SK-N-SH (cell line): ENCODE data around the gene HK3. TPM values are rescaled to one million over a fixed set of nuclear protein-coding genes. Genes with fewer than 3 reads are reported as not detected.

Experiments used
- CTCF ChIA-PET: fragments of 300-600, 350-600 bp; formaldehyde crosslinking; extraction: SDS; loops from one replicate; lab custom pipeline; 2021; lab: Yijun Ruan, JAX
- POLR2A ChIA-PET: fragments of 350-600 bp; sonication (Branson Sonifier 250); formaldehyde crosslinking; extraction: SDS; loops from one replicate; lab custom pipeline; 2020; ENCODE audit warnings: antibody characterized with exemption, inconsistent platforms; lab: Yijun Ruan, JAX
- DNase-seq: peaks from one replicate; pipeline ENCODE4 v3.0.0; 2012
- H2AFZ ChIP-seq: fragments of 200-600 bp; sonication (generic); 2 replicates; pipeline ENCODE4 v1.8.1; 2016; ENCODE audit warnings: antibody characterized with exemption, mild to moderate bottlenecking, low read depth
- H3F3A ChIP-seq: fragments of 200-600 bp; sonication (generic); replicated peaks from 2 replicates; pipeline ENCODE3; 2016; ENCODE audit warnings: antibody characterized with exemption, mild to moderate bottlenecking; ENCODE audit not compliant: insufficient read depth
- H3K27ac ChIP-seq, 2 experiments: fragments of 200-500 bp in 1 of 2; fragments of 200-600 bp in 1 of 2; sonication (Bioruptor generic) in 1 of 2; sonication (generic), shearing (Covaris generic) in 1 of 2; 2 replicates each; pipeline versions ENCODE4 v1.5.1 to v1.6.1; 2014 to 2016; ENCODE audit warnings: low read depth in 2 of 2, inconsistent platforms in 1 of 2, low read length in 1 of 2, mild to moderate bottlenecking in 1 of 2, mixed read lengths in 1 of 2
- H3K27me3 ChIP-seq: fragments of 200-600 bp; sonication (generic), shearing (Covaris generic); 2 replicates; pipeline ENCODE4 v1.6.1; 2016; ENCODE audit warnings: mixed run types; ENCODE audit not compliant: insufficient read depth
- H3K36me3 ChIP-seq, 2 experiments: fragments of 200-500 bp in 1 of 2; fragments of 200-600 bp in 1 of 2; sonication (Bioruptor generic) in 1 of 2; sonication (generic) in 1 of 2; replicated peaks in 1 of 2; 2 replicates each; pipeline versions ENCODE3 to v1.5.1; 2014 to 2016; ENCODE audit warnings: low read length in 1 of 2, mild to moderate bottlenecking in 1 of 2; ENCODE audit not compliant: insufficient read depth in 2 of 2, control insufficient read depth in 1 of 2
- H3K4me1 ChIP-seq, 2 experiments: fragments of 200-500 bp in 1 of 2; fragments of 200-600 bp in 1 of 2; sonication (Bioruptor generic) in 1 of 2; sonication (generic), shearing (Covaris generic) in 1 of 2; 2 replicates each; pipeline versions ENCODE4 v1.5.1 to v1.6.1; 2014 to 2016; ENCODE audit warnings: low read depth in 1 of 2, low read length in 1 of 2, mixed run types in 1 of 2; ENCODE audit not compliant: insufficient read depth in 2 of 2, control insufficient read depth in 1 of 2
- H3K4me2 ChIP-seq: fragments of 200-600 bp; sonication (generic), shearing (Covaris generic); 2 replicates; pipeline ENCODE4 v1.6.1; 2017; ENCODE audit warnings: mixed run types
- H3K4me3 ChIP-seq, 2 experiments: fragments of 200-500 bp in 1 of 2; fragments of 200-600 bp in 1 of 2; sonication (Bioruptor generic) in 1 of 2; sonication (generic), shearing (Covaris generic) in 1 of 2; 2 replicates each; pipeline versions ENCODE4 v1.5.1 to v1.8.1; 2014 to 2016; ENCODE audit warnings: low read depth in 2 of 2, inconsistent platforms in 1 of 2, low read length in 1 of 2, mild to moderate bottlenecking in 1 of 2, mixed read lengths in 1 of 2, moderate library complexity in 1 of 2
- H3K79me2 ChIP-seq: fragments of 200-600 bp; sonication (generic); 2 replicates; pipeline ENCODE4 v1.8.1; 2017; ENCODE audit warnings: mild to moderate bottlenecking; ENCODE audit not compliant: insufficient read depth
- H3K9ac ChIP-seq: fragments of 200-600 bp; sonication (generic); 2 replicates; pipeline ENCODE4 v1.6.1; 2017; ENCODE audit warnings: mixed run types
- H3K9me2 ChIP-seq: fragments of 200-600 bp; sonication (generic); 2 replicates; pipeline ENCODE4 v1.6.1; 2017; ENCODE audit warnings: mixed run types
- H3K9me3 ChIP-seq: fragments of 200-600 bp; sonication (generic); 2 replicates; pipeline ENCODE4 v1.6.1; 2017; ENCODE audit warnings: mixed run types, mild to moderate bottlenecking, moderate library complexity
- H4K20me1 ChIP-seq: fragments of 200-600 bp; sonication (generic); 2 replicates; pipeline ENCODE4 v1.6.1; 2017; ENCODE audit warnings: mild to moderate bottlenecking, mixed run types; ENCODE audit not compliant: insufficient read depth
- CTCF ChIP-seq: fragments of 200-600 bp; sonication (generic); IDR thresholded peaks from 2 replicates; pipeline ENCODE4 v1.6.1; 2017; ENCODE audit warnings: antibody characterized with exemption, mild to moderate bottlenecking, moderate library complexity
- EP300 ChIP-seq, 2 experiments: IDR thresholded peaks; 2 replicates each; pipeline versions ENCODE4 v1.4.0 to v1.6.1; 2012; ENCODE audit warnings: borderline replicate concordance in 1 of 2, low read depth in 1 of 2, low read length in 1 of 2
- FOSL2 ChIP-seq: IDR thresholded peaks from 2 replicates; pipeline ENCODE4 v1.4.0; 2012; ENCODE audit warnings: low read depth, mild to moderate bottlenecking, moderate library complexity, borderline replicate concordance
- FOXM1 ChIP-seq: IDR thresholded peaks from 2 replicates; pipeline ENCODE4 v1.4.0; 2012; ENCODE audit warnings: low read depth, mild to moderate bottlenecking
- GABPA ChIP-seq: IDR thresholded peaks from 2 replicates; pipeline ENCODE4 v1.4.0; 2012; ENCODE audit warnings: low read depth, mild to moderate bottlenecking
- GATA2 ChIP-seq: sonication (generic); formaldehyde crosslinking; IDR thresholded peaks from 2 replicates; pipeline ENCODE4 v1.5.0; 2020; ENCODE audit warnings: mild to moderate bottlenecking, missing genetic modification reagents
- MXI1 ChIP-seq: IDR thresholded peaks from 2 replicates; pipeline ENCODE4 v1.6.1; 2012; ENCODE audit warnings: mild to moderate bottlenecking, low read depth, low read length, improper control_type of control experiment
- NFIC ChIP-seq: IDR thresholded peaks from 2 replicates; pipeline ENCODE4 v1.4.0; 2012; ENCODE audit warnings: borderline replicate concordance
- NRF1 ChIP-seq: IDR thresholded peaks from 2 replicates; pipeline ENCODE4 v1.6.1; 2012; ENCODE audit warnings: low read depth, mild to moderate bottlenecking, low read length
- PBX3 ChIP-seq: IDR thresholded peaks from 2 replicates; pipeline ENCODE4; 2012
- RAD21 ChIP-seq: IDR thresholded peaks from 2 replicates; pipeline ENCODE4 v1.6.1; 2012; ENCODE audit warnings: mild to moderate bottlenecking, low read length
- RFX5 ChIP-seq: IDR thresholded peaks from 2 replicates; pipeline ENCODE4 v1.6.1; 2012; ENCODE audit warnings: mild to moderate bottlenecking, improper control_type of control experiment, low read length
- SMC3 ChIP-seq: IDR thresholded peaks from 2 replicates; pipeline ENCODE4 v1.6.1; 2012; ENCODE audit warnings: low read depth, low read length, improper control_type of control experiment
- USF1 ChIP-seq: IDR thresholded peaks from 2 replicates; pipeline ENCODE4 v1.4.0; 2012; ENCODE audit warnings: low read depth, borderline replicate concordance
- YY1 ChIP-seq: IDR thresholded peaks from 2 replicates; pipeline ENCODE4 v1.4.0; 2012; ENCODE audit warnings: low read depth, mild to moderate bottlenecking
- WGBS: methylation state at CpG from one replicate; pipeline ENCODE4 v1.1.6; 2017; ENCODE audit warnings: low lambda C conversion rate; 5-methylcytosine and 5-hydroxymethylcytosine counted together
- polyA plus RNA-seq, 3 experiments: library from polyadenylated mRNA; depleted of rRNA; stranded (reverse); fragments of >200 nt; gene quantifications; 2 replicates each; pipeline ENCODE4 v1.2.3, GENCODE V29; 2012
- TF ChIP-seq, protein P1 (sequence below): IDR thresholded peaks from 2 replicates; pipeline ENCODE4 v1.4.0; 2012; ENCODE audit warnings: low read depth, borderline replicate concordance
- TF ChIP-seq, protein P2 (sequence below): IDR thresholded peaks from 2 replicates; pipeline ENCODE4 v1.6.1; 2012; ENCODE audit warnings: mild to moderate bottlenecking, low read depth, low read length, moderate library complexity
- TF ChIP-seq, protein P3 (sequence below): fragments of 150-350 bp; IDR thresholded peaks from 2 replicates; pipeline ENCODE4 v1.6.1; 2016; ENCODE audit warnings: mild to moderate bottlenecking, low read depth, low read length

The HK3 gene
- polyA plus RNA-seq, 1 of the 3 experiments (the other 2 are of a cell fraction), result 0.02 TPM

GRCh38 chr5:176941951-176942350 is 42.8 kb upstream of the HK3 start:
- peaks cover 4% of the 10 kb centered on the region for H3F3A ChIP-seq
- H3K4me1 ChIP-seq, result no peaks in the 10 kb centered on the region
- H3K9me2 ChIP-seq, result no peaks in the 10 kb centered on the region
- no peak overlapping the region for H3K4me3 ChIP-seq
- H3K4me2 ChIP-seq, result no peak overlapping the region
- no peak overlapping the region for H2AFZ ChIP-seq
- H4K20me1 ChIP-seq, result no peaks in the 10 kb centered on the region
- DNase-seq, result no peak
- no peaks in the 10 kb centered on the region for H3K27me3 ChIP-seq
- TF ChIP-seq YY1 (no peak), GABPA (no peak), USF1 (no peak), CTCF (no peak), MXI1 (no peak), GATA2 (CRISPR knock-in tag) (no peak), NRF1 (no peak), RAD21 (no peak), NFIC (no peak), PBX3 (no peak), FOSL2 (no peak), SMC3 (no peak), RFX5 (no peak), FOXM1 (no peak), EP300 (IDR thresholded peaks at IDR 0.05; ENCODE audit: borderline replicate concordance in 1 of 2, low read depth in 1 of 2, low read length in 1 of 2) (no peak)
- TF ChIP-seq, protein P1, sequence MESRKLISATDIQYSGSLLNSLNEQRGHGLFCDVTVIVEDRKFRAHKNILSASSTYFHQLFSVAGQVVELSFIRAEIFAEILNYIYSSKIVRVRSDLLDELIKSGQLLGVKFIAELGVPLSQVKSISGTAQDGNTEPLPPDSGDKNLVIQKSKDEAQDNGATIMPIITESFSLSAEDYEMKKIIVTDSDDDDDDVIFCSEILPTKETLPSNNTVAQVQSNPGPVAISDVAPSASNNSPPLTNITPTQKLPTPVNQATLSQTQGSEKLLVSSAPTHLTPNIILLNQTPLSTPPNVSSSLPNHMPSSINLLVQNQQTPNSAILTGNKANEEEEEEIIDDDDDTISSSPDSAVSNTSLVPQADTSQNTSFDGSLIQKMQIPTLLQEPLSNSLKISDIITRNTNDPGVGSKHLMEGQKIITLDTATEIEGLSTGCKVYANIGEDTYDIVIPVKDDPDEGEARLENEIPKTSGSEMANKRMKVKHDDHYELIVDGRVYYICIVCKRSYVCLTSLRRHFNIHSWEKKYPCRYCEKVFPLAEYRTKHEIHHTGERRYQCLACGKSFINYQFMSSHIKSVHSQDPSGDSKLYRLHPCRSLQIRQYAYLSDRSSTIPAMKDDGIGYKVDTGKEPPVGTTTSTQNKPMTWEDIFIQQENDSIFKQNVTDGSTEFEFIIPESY, result no peak
- TF ChIP-seq, protein P2, sequence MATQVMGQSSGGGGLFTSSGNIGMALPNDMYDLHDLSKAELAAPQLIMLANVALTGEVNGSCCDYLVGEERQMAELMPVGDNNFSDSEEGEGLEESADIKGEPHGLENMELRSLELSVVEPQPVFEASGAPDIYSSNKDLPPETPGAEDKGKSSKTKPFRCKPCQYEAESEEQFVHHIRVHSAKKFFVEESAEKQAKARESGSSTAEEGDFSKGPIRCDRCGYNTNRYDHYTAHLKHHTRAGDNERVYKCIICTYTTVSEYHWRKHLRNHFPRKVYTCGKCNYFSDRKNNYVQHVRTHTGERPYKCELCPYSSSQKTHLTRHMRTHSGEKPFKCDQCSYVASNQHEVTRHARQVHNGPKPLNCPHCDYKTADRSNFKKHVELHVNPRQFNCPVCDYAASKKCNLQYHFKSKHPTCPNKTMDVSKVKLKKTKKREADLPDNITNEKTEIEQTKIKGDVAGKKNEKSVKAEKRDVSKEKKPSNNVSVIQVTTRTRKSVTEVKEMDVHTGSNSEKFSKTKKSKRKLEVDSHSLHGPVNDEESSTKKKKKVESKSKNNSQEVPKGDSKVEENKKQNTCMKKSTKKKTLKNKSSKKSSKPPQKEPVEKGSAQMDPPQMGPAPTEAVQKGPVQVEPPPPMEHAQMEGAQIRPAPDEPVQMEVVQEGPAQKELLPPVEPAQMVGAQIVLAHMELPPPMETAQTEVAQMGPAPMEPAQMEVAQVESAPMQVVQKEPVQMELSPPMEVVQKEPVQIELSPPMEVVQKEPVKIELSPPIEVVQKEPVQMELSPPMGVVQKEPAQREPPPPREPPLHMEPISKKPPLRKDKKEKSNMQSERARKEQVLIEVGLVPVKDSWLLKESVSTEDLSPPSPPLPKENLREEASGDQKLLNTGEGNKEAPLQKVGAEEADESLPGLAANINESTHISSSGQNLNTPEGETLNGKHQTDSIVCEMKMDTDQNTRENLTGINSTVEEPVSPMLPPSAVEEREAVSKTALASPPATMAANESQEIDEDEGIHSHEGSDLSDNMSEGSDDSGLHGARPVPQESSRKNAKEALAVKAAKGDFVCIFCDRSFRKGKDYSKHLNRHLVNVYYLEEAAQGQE, result no peak
- TF ChIP-seq, protein P3, sequence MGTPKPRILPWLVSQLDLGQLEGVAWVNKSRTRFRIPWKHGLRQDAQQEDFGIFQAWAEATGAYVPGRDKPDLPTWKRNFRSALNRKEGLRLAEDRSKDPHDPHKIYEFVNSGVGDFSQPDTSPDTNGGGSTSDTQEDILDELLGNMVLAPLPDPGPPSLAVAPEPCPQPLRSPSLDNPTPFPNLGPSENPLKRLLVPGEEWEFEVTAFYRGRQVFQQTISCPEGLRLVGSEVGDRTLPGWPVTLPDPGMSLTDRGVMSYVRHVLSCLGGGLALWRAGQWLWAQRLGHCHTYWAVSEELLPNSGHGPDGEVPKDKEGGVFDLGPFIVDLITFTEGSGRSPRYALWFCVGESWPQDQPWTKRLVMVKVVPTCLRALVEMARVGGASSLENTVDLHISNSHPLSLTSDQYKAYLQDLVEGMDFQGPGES, result no peak
- ChIA-PET CTCF (interaction anchor here (0.9 to 1.2 kb wide), 3 partner anchors 11 to 281 kb away, joined by 3 to 5 read pairs (median 3); no protein-coding TSS in a partner anchor), POLR2A (no interaction called here)
- 89% methylated on average over 9 of the region's 9 CpGs for WGBS
- H3K27ac ChIP-seq, result no peak overlapping the region
- H3K9ac ChIP-seq, result no peak overlapping the region
- H3K79me2 ChIP-seq, result peaks cover 8% of the 10 kb centered on the region; the same call in 1 of the 2 replicates
- H3K9me3 ChIP-seq, result no peaks in the 10 kb centered on the region
- H3K36me3 ChIP-seq, result peaks cover 57 to 61% of the 10 kb centered on the region in 2 experiments
